Left renal cortex interstitium (tissue), 4 donors: ENCODE results near the gene CASZ1. TPM values are rescaled to one million over a fixed set of nuclear protein-coding genes. Genes with fewer than 3 reads are reported as not detected.

Source experiments
- DNase-seq, 4 donors: peaks; one replicate each; pipeline ENCODE4 v3.0.0-alpha.2; 2013; ENCODE audit warnings: low read depth in 4 of 4, low spot score in 2 of 4, missing footprints in 1 of 4
- polyA plus RNA-seq, 4 donors: library from polyadenylated mRNA; unstranded; fragments of 120-200 nt; gene quantifications; one replicate each; pipeline ENCODE4 v1.2.1, GENCODE V29; 2013; ENCODE audit not compliant: insufficient read length in 4 of 4

Gene CASZ1
- polyA plus RNA-seq, 4 donors = 13.5 to 24.4 (median 19.8) TPM

GRCh38 chr1:10734962-10735544 is 61.4 kb downstream of the CASZ1 start:
- DNase-seq = no peak

- no peak for DNase-seq
Observed at GRCh38 chr1:10734375-10734774, 62.1 kb downstream of the CASZ1 start.

- DNase-seq = no peak
Observed at GRCh38 chr1:10733474-10734366, 62.7 kb downstream of the CASZ1 start.

- DNase-seq = no peak
Observed at GRCh38 chr1:10730985-10731384, 65.5 kb downstream of the CASZ1 start.

- DNase-seq = peak in 1 of 4 donors; percentile 66
Observed at GRCh38 chr1:10728595-10729410, 67.6 kb downstream of the CASZ1 start.

GRCh38 chr1:10727751-10728232 is 68.7 kb downstream of the CASZ1 start:
- no peak for DNase-seq

GRCh38 chr1:10726355-10726754 is 70.1 kb downstream of the CASZ1 start:
- no peak for DNase-seq

GRCh38 chr1:10724948-10725847 is 71.2 kb downstream of the CASZ1 start:
- DNase-seq = peak in 1 of 4 donors; percentile 62

GRCh38 chr1:10724511-10724910 is 71.9 kb downstream of the CASZ1 start:
- no peak for DNase-seq

- no peak for DNase-seq
Observed at GRCh38 chr1:10724052-10724494, 72.4 kb downstream of the CASZ1 start.

- no peak for DNase-seq
Observed at GRCh38 chr1:10723317-10723716, 73.1 kb downstream of the CASZ1 start.

- DNase-seq = no peak
Observed at GRCh38 chr1:10722803-10723202, 73.6 kb downstream of the CASZ1 start.

- DNase-seq = no peak
Observed at GRCh38 chr1:10721381-10722321, 74.8 kb downstream of the CASZ1 start.

GRCh38 chr1:10720635-10721034 is 75.8 kb downstream of the CASZ1 start:
- DNase-seq = no peak

- DNase-seq = no peak
Observed at GRCh38 chr1:10718083-10718415, 78.4 kb downstream of the CASZ1 start.

GRCh38 chr1:10717296-10718082 is 79.0 kb downstream of the CASZ1 start:
- DNase-seq = no peak

GRCh38 chr1:10716840-10717239 is 79.6 kb downstream of the CASZ1 start:
- no peak for DNase-seq
